ENCODE results near the gene CDS2.

Gene CDS2

DNA sequence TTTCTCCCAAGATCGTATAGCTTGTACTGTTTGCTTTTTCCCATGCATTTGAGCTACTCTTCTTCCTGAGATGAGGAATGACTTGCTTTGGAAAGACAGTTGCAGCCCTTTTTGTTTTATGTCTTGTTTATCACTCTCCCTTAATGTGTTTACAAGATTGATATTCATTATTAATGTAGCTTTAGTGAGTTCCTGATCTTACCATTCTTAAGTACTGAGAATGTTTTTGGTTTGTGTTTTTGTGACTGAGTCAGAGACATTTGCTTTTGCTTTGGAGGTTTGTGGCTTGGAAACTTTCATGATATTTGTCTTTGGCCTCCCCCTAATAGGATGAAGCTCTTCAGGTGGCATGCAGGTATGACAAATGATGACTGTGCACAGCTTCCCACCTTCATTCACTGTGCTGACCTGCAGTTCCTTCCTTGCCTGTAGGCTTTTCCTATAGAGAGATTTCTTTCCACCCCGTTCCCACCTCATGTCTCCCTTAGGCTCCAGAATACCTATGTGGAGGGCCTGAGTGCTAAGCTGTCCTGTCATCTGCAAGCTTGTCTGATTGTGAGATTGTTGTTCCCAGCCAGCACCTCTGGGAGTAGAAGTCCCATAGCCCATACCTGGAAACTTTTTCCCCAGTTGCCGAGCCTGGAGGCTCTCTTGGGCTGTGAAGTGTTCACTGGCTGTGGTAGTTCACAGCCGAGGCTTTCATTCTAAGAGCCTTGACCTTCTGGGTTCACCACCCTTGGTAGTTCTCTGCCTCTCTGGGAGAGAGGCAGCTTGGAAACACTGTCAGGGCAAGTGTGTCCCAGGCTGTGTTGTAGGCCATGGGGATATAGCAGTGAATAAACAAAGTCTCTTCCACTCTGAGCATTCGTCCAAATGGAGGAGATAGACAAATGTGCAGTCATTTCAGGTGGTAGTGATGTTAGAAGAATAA, 27.1 kb downstream of the CDS2 start:
- DNase-seq: no peak

DNA sequence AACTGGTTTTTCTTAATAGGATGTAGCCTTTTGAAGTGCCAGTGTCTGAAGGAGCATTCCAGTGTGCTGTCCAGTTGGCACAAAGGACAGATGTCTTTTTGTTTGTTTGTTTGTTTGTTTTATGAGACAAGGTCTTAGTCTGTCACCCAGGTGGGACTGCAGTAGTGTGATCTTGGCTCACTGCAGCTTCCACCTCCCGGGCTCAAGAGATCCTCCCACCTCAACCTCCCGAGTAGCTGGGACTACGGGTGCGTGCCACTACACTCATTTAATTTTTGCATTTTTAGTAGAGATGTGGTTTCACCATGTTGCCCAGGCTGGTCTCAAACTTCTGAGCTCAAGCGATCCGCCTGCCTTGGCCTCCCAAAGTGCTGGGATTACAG, 27.7 kb downstream of the CDS2 start:
- no peak for DNase-seq

- DNase-seq: no peak
Observed at GRCh38 chr20:5155404-5155803, 28.6 kb downstream of the CDS2 start.

DNA sequence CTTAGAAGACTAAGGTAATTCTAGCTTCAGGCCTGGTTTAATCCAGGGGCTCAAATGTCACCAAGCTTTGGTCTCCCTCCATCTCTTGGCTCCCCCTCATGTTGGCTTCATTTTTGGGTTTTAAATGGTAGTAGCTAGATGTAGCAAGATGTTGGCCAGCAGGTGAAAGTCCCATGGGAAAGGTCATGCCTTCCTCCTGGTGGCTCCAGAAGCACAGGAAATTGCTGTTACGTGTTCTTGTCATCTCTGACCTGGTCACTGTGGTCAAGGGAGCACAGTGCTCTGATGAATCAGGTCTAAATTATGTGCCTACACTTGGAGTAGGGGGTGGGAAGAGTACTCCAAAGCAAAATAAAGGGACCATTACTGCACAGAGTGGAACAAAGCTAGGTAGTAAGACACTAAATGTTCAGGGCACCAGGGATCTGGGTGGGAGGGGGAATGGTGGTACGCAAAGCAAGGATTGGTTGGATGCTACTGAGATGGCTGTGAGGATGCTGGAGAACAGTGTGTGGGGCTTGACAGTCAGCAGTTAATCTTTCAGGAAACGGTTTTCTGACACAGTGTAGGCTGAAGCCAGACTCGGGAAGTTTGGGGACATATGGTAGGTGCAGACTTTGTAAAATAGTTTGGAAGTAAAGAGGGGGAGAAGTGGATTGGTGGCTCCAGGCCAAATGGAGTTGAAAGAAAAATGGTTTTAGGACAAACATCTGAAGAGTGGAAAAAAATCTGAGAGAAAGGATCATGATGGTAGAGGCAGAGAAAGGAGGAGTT, 30.1 kb downstream of the CDS2 start:
- no peak for DNase-seq

GRCh38 chr20:5159928-5160327, 33.1 kb downstream of the CDS2 start:
- DNase-seq: no peak

DNA sequence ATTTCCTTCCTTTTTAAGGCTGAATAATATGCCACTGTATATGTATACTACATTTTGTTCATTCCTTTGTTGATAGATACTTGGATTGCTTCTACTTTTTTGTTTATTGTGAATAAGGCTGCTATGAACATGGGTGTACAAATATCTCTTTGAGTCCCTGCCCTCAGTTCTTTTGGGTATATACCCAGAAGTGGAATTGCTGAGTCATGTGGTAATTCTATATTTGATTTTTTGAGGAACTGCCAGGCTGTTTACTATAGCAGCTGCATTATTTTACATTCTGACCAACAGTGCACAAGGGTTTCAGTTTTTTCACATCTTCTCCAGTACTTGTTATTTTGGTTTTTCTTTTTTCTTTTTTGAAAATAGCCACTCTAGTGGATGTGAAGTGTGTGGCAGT, 34.1 kb downstream of the CDS2 start:
- no peak for DNase-seq

DNA sequence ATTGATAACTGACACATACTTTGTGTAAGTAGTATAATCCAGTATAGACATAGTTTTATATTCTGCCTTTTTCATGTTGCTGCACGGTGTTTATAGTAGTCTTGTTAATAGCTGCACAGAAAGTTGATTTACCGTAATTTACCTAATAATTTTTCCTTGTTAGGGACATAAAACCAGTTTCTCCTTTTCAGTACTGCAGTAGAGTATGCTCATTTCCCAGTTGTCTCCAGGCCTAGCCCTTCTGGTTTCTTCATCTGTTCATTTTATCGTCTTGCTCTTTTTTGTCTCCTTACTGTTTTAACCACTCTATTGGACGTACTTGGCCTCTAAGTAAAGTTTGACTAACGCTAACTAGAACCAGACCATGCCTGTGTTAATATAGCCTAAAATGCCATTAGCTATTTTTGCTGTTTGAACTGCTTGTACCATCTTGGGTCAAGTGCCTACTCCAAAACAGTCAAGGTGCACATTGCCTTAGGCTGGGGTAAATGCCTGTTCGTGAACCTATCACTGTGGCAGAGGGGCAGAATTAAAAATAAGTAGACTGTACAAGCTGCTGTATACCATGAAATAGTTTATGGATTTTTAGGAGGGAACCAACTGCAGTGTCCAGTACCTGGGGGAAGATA, 34.8 kb downstream of the CDS2 start:
- no peak for DNase-seq

GRCh38 chr20:5164645-5165625, 38.1 kb downstream of the CDS2 start:
- no peak for DNase-seq

DNA sequence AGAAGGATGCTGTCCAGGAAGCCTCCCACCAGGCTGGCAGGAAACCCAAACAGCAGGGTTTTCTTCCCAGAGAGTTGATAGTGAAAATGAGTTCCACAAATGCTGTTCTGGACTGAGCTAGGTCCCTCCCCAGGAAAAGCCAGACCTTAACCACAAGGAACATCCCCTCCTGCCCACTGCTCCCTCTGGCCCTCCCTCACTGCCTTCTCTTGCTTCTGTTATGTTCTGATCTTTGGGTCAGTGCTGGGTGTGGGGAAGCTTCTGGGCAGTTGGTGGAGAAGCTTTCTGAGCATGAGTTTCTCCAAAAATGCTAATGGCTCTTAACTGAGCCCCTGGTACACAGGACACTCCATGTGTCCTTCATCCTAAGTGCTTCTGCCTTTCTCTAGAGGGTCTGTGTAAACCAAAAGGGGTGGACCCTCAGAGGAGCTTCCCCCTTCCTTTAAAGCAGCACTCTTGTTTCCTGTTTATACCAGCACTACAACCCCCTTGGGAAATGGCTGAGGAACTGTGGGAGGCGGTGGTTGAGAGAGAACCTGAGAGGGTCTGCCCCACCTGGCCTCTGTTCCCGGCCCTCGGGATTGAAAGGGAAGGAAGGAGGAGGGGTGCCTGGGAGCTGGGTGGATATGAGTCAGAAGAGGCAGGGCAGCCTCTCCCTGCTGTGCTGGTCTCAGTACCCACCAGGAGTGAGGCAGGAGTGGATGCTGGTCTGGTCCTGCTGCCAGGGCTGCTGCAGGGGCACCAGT, 42.0 kb downstream of the CDS2 start:
- DNase-seq: no peak

DNA sequence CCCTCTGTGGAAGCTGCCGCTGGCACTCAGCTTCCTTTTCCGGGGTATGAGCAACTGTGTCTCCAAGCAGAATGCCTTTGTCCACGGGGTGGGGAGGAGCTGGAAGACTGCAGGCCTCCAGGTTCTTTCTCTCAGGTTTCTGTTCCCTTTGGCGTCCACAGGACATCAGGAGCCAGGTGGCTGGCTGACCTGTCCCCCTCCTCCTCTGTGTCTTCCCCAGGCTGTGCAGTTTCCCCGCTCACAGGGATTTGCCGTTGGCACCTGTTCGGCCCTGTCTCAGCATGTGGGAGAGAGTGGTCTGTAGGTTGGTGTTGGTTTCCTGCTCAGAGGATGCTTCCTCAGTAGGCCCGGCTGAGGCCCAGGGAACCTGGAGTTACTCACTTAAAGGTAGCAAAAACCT, 43.5 kb downstream of the CDS2 start:
- no peak for DNase-seq

DNA sequence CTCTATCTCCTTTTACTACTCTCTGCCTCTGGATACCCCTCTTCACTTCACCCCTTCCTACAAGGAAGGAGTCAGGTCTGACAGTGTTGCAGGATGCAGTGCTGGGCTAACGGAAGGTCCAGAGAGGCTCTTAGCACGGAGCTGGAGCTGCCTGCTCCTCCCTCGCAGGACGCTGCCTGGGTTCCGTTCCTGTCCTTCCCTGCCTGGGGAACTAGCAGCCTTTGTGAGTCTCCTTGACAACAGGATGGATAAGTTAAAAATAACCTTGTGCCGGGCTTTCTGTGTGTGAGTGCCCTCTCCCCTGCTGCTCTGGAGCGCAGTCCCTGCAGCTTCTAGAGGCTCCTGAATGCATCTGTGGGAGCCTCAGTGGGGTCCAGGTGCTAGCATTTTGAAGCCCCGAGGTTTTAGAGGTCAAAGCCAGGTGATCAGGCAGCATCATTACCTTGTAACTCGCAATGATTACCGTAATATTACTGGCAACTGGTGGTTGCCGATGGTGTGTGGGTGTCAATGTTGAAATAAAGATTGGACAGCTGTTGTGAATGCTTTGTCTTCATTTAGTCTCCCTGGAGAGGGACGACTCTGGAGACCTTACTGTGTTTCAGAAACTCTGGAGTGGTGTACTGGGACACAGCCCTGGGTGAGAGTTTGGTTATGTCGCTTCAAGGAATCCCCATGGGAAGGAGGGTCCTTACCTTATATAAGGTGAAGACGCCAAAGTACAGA, 44.4 kb downstream of the CDS2 start:
- DNase-seq: no peak

DNA sequence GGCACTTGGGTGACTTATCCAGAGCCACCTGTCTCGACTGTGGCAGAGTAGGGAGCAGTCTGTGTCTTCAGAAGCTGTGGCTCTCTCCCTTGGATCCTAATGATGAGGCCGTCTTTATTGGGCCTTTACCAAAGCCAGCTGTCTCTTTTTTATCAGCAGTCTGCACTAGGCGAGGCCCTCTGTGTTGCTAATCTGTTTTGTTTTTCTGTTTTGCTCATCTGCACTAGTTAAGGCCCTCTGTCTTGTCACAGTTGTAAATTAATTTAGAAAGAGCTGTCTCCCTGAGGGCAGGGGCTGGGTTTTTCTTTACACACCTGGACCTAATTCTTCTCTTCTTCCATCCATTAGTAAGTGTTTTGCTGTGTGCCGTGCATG, 45.0 kb downstream of the CDS2 start:
- DNase-seq: no peak

DNA sequence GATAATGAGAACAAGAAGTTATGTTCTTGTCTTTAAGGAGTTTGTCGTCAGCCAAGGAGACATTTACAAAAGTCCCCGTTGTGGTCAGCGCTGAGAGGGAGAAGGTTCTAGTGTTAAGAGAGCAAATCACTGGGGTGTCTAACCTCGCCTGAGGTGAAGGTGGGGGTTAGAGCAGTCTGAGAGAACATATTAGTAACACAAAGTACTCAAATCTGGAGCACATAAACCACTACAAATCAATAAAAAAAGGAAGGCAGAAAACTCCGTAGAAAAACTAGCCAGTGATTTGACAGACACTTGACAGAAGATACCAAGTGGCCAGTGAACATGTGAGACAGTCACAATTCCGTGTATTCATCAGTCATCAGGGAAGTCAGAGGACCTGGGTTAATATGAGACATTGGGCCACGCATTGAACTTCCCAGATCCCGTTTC, 45.4 kb downstream of the CDS2 start:
- no peak for DNase-seq

DNA sequence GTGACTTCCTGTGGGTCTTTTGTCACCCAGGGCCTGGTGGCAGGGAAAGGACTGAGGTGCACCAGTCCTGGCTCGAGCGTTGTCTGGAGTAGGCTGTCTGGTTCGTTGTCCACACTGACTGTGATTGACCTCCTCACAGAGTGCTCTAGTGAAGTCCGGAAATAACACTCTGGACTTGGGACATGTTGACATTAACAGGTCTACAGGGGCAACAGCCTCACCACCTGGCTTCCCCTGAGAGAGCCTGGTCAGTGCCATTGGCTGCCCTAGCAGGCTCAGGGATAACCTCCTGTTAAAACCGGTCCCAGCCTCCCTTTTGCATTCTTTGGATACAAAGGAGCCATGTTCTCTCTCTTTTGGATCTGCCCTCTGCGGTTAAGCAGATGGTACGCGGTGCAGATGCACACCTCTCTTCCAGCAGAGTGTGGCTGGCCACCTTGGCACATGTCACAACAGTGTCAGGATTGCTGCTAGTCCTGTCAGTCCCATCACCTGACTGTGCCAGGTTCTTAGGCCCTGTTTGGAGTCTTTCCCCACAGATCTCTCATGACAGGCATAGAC, 46.2 kb downstream of the CDS2 start:
- no peak for DNase-seq

DNA sequence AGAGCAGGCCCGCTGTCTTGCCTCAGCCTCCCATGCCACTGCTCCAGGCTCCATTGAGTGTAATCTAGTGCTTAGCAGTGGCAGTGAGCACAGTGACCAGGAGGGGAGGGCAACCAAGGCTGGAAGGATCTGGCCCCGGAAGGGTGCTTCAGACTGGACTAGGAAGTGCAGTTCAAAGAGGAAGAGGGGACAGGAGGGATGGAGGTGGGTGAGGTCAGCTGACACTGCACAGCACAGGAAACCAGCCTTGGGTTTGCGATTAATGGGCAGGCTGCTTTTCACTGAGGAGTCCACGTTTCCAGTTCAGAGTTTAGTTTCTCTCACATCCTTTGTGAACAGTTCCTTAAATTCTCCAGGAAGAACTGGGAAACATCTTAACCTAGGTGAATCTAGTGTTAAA, 46.9 kb downstream of the CDS2 start:
- no peak for DNase-seq

DNA sequence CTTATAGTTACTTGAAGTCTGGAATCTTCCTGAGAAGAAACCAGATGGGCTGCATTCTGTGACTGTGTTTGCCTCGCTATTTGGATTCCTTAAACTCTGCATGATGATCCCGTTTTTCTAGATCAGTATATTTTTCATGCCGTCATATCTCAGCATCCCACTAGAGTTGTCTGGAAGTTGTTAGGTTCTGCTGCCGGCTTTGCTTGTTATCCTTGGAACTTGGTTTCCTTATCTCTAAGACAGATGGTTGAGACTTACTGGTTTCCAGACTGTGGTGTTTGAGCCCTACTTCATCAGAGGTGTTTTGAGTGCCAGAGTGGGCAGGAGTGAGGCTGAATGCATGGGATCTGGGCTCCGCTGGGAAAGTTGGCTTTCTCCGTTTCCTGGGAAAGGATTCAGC, 50.3 kb downstream of the CDS2 start:
- no peak for DNase-seq

- DNase-seq: no peak
Observed at GRCh38 chr20:5178046-5178445, 51.2 kb downstream of the CDS2 start.

DNA sequence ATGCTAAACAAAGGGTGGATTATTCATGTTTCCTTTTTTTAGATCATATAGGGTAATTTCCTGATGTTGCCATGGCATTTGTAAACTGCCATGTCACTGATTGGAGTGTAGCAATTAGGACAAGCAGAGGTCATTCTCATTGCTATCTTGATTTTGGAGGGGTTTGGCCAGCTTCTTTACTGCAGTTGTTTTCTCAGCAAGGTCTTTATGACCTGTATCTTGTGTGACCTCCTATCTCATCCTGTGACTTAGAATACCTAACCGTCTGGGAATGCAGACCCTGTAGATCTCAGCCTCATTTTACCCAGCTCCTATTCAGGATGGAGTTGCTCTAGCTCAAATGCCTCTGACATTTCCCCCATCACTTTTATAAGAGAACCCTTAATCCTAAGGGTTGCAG, 53.6 kb downstream of the CDS2 start:
- DNase-seq: no peak

DNA sequence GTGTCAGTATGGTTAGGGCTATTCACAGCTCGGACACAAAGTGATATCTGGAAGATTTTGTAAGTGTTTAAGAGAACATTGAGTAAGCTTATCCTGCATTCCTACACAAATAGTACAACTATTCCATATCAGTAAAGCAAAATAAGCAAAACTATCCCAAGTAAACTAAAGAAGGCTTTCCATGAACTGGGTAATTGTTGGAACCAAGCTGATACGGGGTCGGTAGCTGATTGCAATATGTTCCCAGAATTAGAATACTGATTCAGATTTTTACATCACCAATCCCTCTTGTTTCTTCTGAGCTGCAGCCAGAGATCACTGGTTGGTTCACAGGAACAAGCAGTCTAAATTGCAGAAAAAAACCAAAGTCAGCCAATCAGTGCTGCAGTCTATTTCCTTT, 54.1 kb downstream of the CDS2 start:
- no peak for DNase-seq

- DNase-seq: no peak
Observed at GRCh38 chr20:5181492-5181891, 54.7 kb downstream of the CDS2 start.

DNA sequence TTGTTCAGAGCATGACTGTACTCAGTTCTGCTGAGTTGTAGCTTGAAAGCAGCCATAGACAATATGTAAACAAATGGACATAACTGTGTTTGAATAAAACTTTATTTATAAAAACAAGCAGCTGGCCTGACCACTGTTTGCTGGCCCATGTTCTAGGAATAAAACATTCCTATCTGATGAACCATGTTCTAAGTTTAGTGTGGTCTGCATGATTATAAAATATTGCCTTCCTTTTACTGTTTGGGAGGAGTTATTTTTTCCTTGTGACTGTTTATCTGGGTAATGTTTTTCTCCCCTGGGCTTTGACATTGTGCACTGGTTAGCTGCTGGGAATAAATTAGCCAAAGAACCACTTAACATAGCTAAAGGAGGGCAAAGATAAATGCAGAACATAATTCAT, 55.1 kb downstream of the CDS2 start:
- DNase-seq: no peak
